HEK293 (cell line): ENCODE measurements around the gene BOK.

ENCODE experiments used
- CTCF ChIA-PET: fragments of 350-600 bp; formaldehyde crosslinking; extraction: SDS; loops from one replicate; lab custom pipeline; 2021; ENCODE audit warnings: antibody characterized with exemption; lab: Yijun Ruan, JAX
- POLR2A ChIA-PET: fragments of 300-600 bp; formaldehyde crosslinking; extraction: SDS; loops from one replicate; lab custom pipeline; 2020; ENCODE audit warnings: antibody characterized with exemption, inconsistent platforms; lab: Yijun Ruan, JAX
- H3K27ac ChIP-seq: fragments of 200-500 bp; sonication (Bioruptor generic); 2 replicates; pipeline ENCODE4 v1.5.1; 2014; ENCODE audit warnings: low read depth, low read length, control low read depth, inconsistent platforms; ENCODE audit errors: extremely low read depth
- H3K36me3 ChIP-seq, 2 experiments: fragments of 200-500 bp in 1 of 2; sonication (Bioruptor generic) in 1 of 2; 1 replicate in 1 of 2; 2 replicates in 1 of 2; pipeline ENCODE4 v1.5.1; 2014 to 2017; ENCODE audit warnings: inconsistent platforms in 2 of 2, low read length in 2 of 2; ENCODE audit not compliant: control insufficient read depth in 2 of 2, insufficient read depth in 1 of 2
- H3K4me1 ChIP-seq: fragments of 200-500 bp; sonication (Bioruptor generic); 2 replicates; pipeline ENCODE4 v1.5.1; 2014; ENCODE audit warnings: mild to moderate bottlenecking, low read length, inconsistent platforms; ENCODE audit not compliant: control insufficient read depth, insufficient read depth
- H3K4me3 ChIP-seq: 2 replicates; pipeline ENCODE4 v1.5.1; 2011; ENCODE audit warnings: low read depth, mild to moderate bottlenecking, control low read depth, low read length, moderate library complexity
- H3K9me3 ChIP-seq: fragments of 200-500 bp; sonication (Bioruptor generic); 2 replicates; pipeline ENCODE4 v1.5.1; 2014; ENCODE audit warnings: low read depth, low read length, inconsistent platforms; ENCODE audit not compliant: control insufficient read depth, insufficient read depth
- ATF2 ChIP-seq: fragments of 450-650 bp; formaldehyde crosslinking; IDR thresholded peaks from 2 replicates; pipeline ENCODE4 v1.5.1; 2016; ENCODE audit warnings: missing biosample characterization, missing genetic modification characterization, low read depth
- TSHZ1 ChIP-seq: fragments of 450-650 bp; formaldehyde crosslinking; IDR thresholded peaks from 2 replicates; pipeline ENCODE4 v1.5.1; 2016; ENCODE audit warnings: missing biosample characterization, missing genetic modification characterization, borderline replicate concordance
- YY2 ChIP-seq: fragments of 450-650 bp; formaldehyde crosslinking; IDR thresholded peaks from 2 replicates; pipeline ENCODE4 v1.5.1; 2016; ENCODE audit warnings: missing biosample characterization, missing genetic modification characterization
- ZBTB11 ChIP-seq: fragments of 450-650 bp; formaldehyde crosslinking; conservative IDR thresholded peaks from 2 replicates; pipeline ENCODE4 v1.5.1; 2016; ENCODE audit warnings: low read depth, missing biosample characterization, missing genetic modification characterization
- ZBTB20 ChIP-seq: fragments of 450-650 bp; formaldehyde crosslinking; IDR thresholded peaks from 2 replicates; pipeline ENCODE4 v1.5.1; 2016; ENCODE audit warnings: missing biosample characterization, missing genetic modification characterization
- ZBTB8A ChIP-seq: fragments of 450-650 bp; formaldehyde crosslinking; IDR thresholded peaks from 2 replicates; pipeline ENCODE4 v1.5.1; 2016; ENCODE audit warnings: missing biosample characterization, missing genetic modification characterization
- ZNF175 ChIP-seq: fragments of 450-650 bp; formaldehyde crosslinking; IDR thresholded peaks from 2 replicates; pipeline ENCODE4 v1.5.1; 2016; ENCODE audit warnings: missing biosample characterization, missing genetic modification characterization
- ZNF37A ChIP-seq: fragments of 450-650 bp; IDR thresholded peaks from 2 replicates; pipeline ENCODE4 v1.5.1; 2018; ENCODE audit warnings: missing biosample characterization, missing genetic modification characterization
- ZNF510 ChIP-seq: fragments of 450-650 bp; formaldehyde crosslinking; IDR thresholded peaks from 2 replicates; pipeline ENCODE4 v1.5.1; 2018; ENCODE audit warnings: mild to moderate bottlenecking, missing genetic modification characterization, missing biosample characterization; ENCODE audit not compliant: insufficient replicate concordance
- ZNF530 ChIP-seq: fragments of 450-650 bp; formaldehyde crosslinking; IDR thresholded peaks from 2 replicates; pipeline ENCODE4 v1.5.1; 2016; ENCODE audit warnings: low read depth, missing biosample characterization, missing genetic modification characterization
- ZNF639 ChIP-seq: fragments of 450-650 bp; formaldehyde crosslinking; IDR thresholded peaks from 2 replicates; pipeline ENCODE4 v1.5.1; 2016; ENCODE audit warnings: missing biosample characterization, missing genetic modification characterization
- ZNF658 ChIP-seq: fragments of 450-650 bp; formaldehyde crosslinking; IDR thresholded peaks from 2 replicates; pipeline ENCODE4; 2016; ENCODE audit warnings: missing biosample characterization, missing genetic modification characterization
- ZNF843 ChIP-seq: fragments of 450-650 bp; formaldehyde crosslinking; IDR thresholded peaks from 2 replicates; pipeline ENCODE4 v1.5.1; 2016; ENCODE audit warnings: missing biosample characterization, missing genetic modification characterization
- TF ChIP-seq, protein P1 (sequence below): fragments of 450-650 bp; formaldehyde crosslinking; IDR thresholded peaks from 2 replicates; pipeline ENCODE4 v1.5.1; 2016; ENCODE audit warnings: missing biosample characterization, missing genetic modification characterization

The BOK gene

DNA sequence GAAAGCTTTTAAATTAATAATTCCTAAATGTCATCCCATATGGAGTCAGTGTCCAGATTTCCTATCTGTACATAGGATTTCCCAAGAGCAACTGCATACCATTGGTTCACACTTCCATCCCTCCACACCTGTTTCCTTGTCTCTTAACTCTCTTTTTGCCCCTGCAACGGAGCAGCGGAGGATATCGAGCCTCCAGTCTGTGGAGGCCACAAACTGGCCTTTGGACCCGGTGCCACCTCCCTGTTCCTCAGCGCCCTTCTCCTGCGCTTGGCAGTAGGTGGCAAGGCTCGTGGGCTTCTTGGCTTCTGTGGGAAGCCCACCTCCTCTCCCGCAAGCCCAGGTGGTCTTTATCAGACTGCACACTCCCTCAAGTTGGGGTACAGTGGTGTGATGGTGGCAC is 26.4 kb upstream of the BOK start (continued):
- no peak for TF ChIP-seq ZNF510 (tag by site-specific recombination)
- TF ChIP-seq TSHZ1: no peak
- TF ChIP-seq ZBTB8A (tag by site-specific recombination): no peak
- TF ChIP-seq ATF2 (tag by site-specific recombination): no peak
- TF ChIP-seq ZNF639 (tag by site-specific recombination): no peak
- TF ChIP-seq ZNF530 (tag by site-specific recombination): no peak
- no peak for TF ChIP-seq ZNF37A (tag by site-specific recombination)

DNA sequence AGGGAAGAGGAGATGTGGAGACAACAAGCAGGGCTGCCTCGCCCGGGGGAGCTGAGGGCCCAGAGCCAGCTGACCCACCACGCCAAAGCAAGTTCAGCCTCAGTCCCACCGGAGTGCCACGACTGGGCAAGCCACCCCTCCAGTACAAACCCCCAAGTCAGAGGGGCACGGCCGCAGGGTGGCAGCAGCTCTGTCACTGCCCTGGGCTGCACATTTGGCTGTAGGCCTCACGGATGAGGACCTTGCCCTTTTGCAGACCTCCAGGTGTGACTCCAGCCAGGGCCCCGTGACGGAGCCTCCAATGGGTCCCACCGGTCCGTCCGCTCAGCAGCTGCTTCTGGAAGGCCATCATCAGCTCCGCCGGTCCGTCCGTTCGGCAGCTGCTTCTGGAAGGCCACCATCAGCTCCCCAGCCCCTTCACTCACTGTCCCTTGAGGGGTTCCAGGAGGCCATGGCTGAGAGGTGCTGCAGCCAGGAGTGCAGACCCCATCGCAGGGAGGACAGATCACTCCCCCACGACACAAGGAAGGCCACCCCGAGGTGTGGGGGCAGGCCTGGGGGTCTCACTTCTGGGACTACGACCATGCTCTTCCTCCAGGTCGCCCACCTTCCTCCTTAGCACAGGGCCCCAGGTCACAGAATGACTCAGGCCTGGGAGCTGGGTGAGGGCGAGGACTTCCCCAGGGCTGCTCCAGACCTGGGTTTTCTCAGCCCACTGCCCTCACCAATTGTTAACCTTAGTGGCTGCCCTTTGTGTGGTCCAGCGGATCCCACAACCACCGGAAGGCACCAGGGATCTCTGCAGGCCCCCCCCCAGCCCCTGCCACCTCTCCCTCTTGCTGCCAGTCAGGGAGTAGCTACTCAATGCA is 25.6 kb upstream of the BOK start:
- Histone ChIP-seq H3K4me3 (no peak overlapping the region), H3K9me3 (no peaks in the 10 kb centered on the region), H3K36me3 (no peaks in the 10 kb centered on the region), H3K4me1 (no peaks in the 10 kb centered on the region), H3K27ac (no peak overlapping the region)
- ChIA-PET CTCF (no interaction called here), POLR2A (no interaction called here)
- no peak for TF ChIP-seq ATF2 (tag by site-specific recombination)
- no peak for TF ChIP-seq ZNF175
- TF ChIP-seq ZNF843 (tag by site-specific recombination): no peak
- TF ChIP-seq YY2 (tag by site-specific recombination): no peak
- TF ChIP-seq, protein P1, sequence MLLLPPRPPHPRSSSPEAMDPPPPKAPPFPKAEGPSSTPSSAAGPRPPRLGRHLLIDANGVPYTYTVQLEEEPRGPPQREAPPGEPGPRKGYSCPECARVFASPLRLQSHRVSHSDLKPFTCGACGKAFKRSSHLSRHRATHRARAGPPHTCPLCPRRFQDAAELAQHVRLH: no peak
- no peak for TF ChIP-seq ZNF658 (tag by site-specific recombination)
- TF ChIP-seq ZBTB20 (tag by site-specific recombination): no peak
- no peak for TF ChIP-seq ZBTB11 (tag by site-specific recombination)
